ENCODE data around the gene RBP4.

RBP4 gene

GRCh38 chr10:93601146-93601773 lies at the start of gene RBP4:
Gene RBP4 (minus strand): TSS chr10:93601235. CDS start chr10:93601028, 207 bp downstream.
- POLR2A ChIA-PET = no interaction called here

GRCh38 chr10:93639791-93640190 lies 38.8 kb upstream of the RBP4 start:
- CTCF ChIA-PET = no interaction called here
- no peak for TF ChIP-seq SUZ12 (IDR thresholded peaks at IDR 0.05)
- TF ChIP-seq ZNF384 (IDR thresholded peaks at IDR 0.05) = no peak
- TF ChIP-seq FOXM1 (IDR thresholded peaks at IDR 0.05; ENCODE audit: borderline replicate concordance) = no peak
- no peak for TF ChIP-seq NFRKB (IDR thresholded peaks at IDR 0.05)
- TF ChIP-seq BHLHE40 (IDR thresholded peaks at IDR 0.05; ENCODE audit: borderline replicate concordance) = no peak
- TF ChIP-seq FOXA1 (IDR thresholded peaks at IDR 0.05) = no peak
- POLR2A ChIA-PET = no interaction called here
- DNase-seq (ENCODE audit: extremely low spot score) = no peak

More at GRCh38 chr10:93601146-93601773, at the start of gene RBP4:
- TF ChIP-seq SP1 (IDR thresholded peaks at IDR 0.05) = no peak
- no peak for TF ChIP-seq FOXM1 (IDR thresholded peaks at IDR 0.05; ENCODE audit: borderline replicate concordance)
- no peak for TF ChIP-seq LEF1 (IDR thresholded peaks at IDR 0.05; ENCODE audit: borderline replicate concordance)
- no peak for TF ChIP-seq ZNF384 (IDR thresholded peaks at IDR 0.05)
- TF ChIP-seq CTBP1 (IDR thresholded peaks at IDR 0.05; ENCODE audit: borderline replicate concordance) = no peak
- TF ChIP-seq HDGF (IDR thresholded peaks at IDR 0.05; ENCODE audit: borderline replicate concordance) = no peak
- no peak for TF ChIP-seq PKNOX1 (IDR thresholded peaks at IDR 0.05)
- no peak for TF ChIP-seq FOXK2 (IDR thresholded peaks at IDR 0.05)
- no peak for TF ChIP-seq L3MBTL2 (conservative IDR thresholded peaks at IDR 0.05)
- no peak for TF ChIP-seq ELF4 (IDR thresholded peaks at IDR 0.05)
- no peak for TF ChIP-seq NFRKB (IDR thresholded peaks at IDR 0.05)
- TF ChIP-seq BHLHE40 (IDR thresholded peaks at IDR 0.05; ENCODE audit: borderline replicate concordance) = no peak
- no peak for TF ChIP-seq SUZ12 (IDR thresholded peaks at IDR 0.05)
- no peak for TF ChIP-seq FOXA1 (IDR thresholded peaks at IDR 0.05)
- TF ChIP-seq TARDBP (IDR thresholded peaks at IDR 0.05) = no peak
- TF ChIP-seq ARNT (IDR thresholded peaks at IDR 0.05) = no peak
- no peak for DNase-seq (ENCODE audit: extremely low spot score)
- CTCF ChIA-PET = no interaction called here

- ChIA-PET POLR2A (no interaction called here), CTCF (no interaction called here)
- no peak for DNase-seq (ENCODE audit: extremely low spot score)
- TF ChIP-seq NFRKB (IDR thresholded peaks at IDR 0.05) (no peak), TARDBP (IDR thresholded peaks at IDR 0.05) (no peak)
Observed at GRCh38 chr10:93630625-93631557, 29.9 kb upstream of the RBP4 start.

- ChIA-PET CTCF (no interaction called here), POLR2A (no interaction called here)
- TF ChIP-seq NFRKB (IDR thresholded peaks at IDR 0.05) (no peak), TARDBP (IDR thresholded peaks at IDR 0.05) (no peak)
- DNase-seq (ENCODE audit: extremely low spot score) = no peak
Observed at GRCh38 chr10:93629647-93630305, 28.7 kb upstream of the RBP4 start.

GRCh38 chr10:93628858-93629257 lies 27.8 kb upstream of the RBP4 start:
- TF ChIP-seq NFRKB (IDR thresholded peaks at IDR 0.05) (no peak), ELF4 (IDR thresholded peaks at IDR 0.05) (no peak), SP1 (IDR thresholded peaks at IDR 0.05) (no peak), FOXK2 (IDR thresholded peaks at IDR 0.05) (no peak), SUZ12 (IDR thresholded peaks at IDR 0.05) (no peak), ARNT (IDR thresholded peaks at IDR 0.05) (no peak), PKNOX1 (IDR thresholded peaks at IDR 0.05) (no peak), ZNF384 (IDR thresholded peaks at IDR 0.05) (no peak), L3MBTL2 (conservative IDR thresholded peaks at IDR 0.05) (no peak), FOXM1 (IDR thresholded peaks at IDR 0.05; ENCODE audit: borderline replicate concordance) (no peak)
- DNase-seq (ENCODE audit: extremely low spot score) = no peak
- POLR2A ChIA-PET = no interaction called here
- CTCF ChIA-PET = no interaction called here

GRCh38 chr10:93622942-93623341 lies 21.9 kb upstream of the RBP4 start:
- TF ChIP-seq NFRKB (IDR thresholded peaks at IDR 0.05) (no peak), LEF1 (IDR thresholded peaks at IDR 0.05; ENCODE audit: borderline replicate concordance) (no peak), FOXA1 (IDR thresholded peaks at IDR 0.05) (no peak), SUZ12 (IDR thresholded peaks at IDR 0.05) (no peak), HDGF (IDR thresholded peaks at IDR 0.05; ENCODE audit: borderline replicate concordance) (no peak), BHLHE40 (IDR thresholded peaks at IDR 0.05; ENCODE audit: borderline replicate concordance) (no peak), ELF4 (IDR thresholded peaks at IDR 0.05) (no peak), CTBP1 (IDR thresholded peaks at IDR 0.05; ENCODE audit: borderline replicate concordance) (no peak), TARDBP (IDR thresholded peaks at IDR 0.05) (no peak), ZNF384 (IDR thresholded peaks at IDR 0.05) (no peak), SP1 (IDR thresholded peaks at IDR 0.05) (no peak), ARNT (IDR thresholded peaks at IDR 0.05) (no peak), PKNOX1 (IDR thresholded peaks at IDR 0.05) (no peak), FOXK2 (IDR thresholded peaks at IDR 0.05) (no peak), FOXM1 (IDR thresholded peaks at IDR 0.05; ENCODE audit: borderline replicate concordance) (no peak), L3MBTL2 (conservative IDR thresholded peaks at IDR 0.05) (no peak)
- POLR2A ChIA-PET = no interaction called here
- CTCF ChIA-PET = interaction anchor here (0.6 kb wide), 1 partner anchor 9 kb away, joined by 3 read pairs; no protein-coding TSS in a partner anchor
- DNase-seq (ENCODE audit: extremely low spot score) = no peak

Measured in HEK293T (cell line).